Measurements from ENCODE around the gene PLRG1.
"Not testable (repeated sequence)": the region's sequence is repeated elsewhere in the genome, so short reads cannot be mapped to it uniquely, and the experiment has no call there.

PLRG1 gene

GRCh38 chr4:154549894-154550790, at the start of gene PLRG1:
TSS of gene PLRG1 (minus strand) at chr4:154550400. CDS start at chr4:154550308, 92 bp downstream.
- DNase-seq: peak; percentile 68

DNA sequence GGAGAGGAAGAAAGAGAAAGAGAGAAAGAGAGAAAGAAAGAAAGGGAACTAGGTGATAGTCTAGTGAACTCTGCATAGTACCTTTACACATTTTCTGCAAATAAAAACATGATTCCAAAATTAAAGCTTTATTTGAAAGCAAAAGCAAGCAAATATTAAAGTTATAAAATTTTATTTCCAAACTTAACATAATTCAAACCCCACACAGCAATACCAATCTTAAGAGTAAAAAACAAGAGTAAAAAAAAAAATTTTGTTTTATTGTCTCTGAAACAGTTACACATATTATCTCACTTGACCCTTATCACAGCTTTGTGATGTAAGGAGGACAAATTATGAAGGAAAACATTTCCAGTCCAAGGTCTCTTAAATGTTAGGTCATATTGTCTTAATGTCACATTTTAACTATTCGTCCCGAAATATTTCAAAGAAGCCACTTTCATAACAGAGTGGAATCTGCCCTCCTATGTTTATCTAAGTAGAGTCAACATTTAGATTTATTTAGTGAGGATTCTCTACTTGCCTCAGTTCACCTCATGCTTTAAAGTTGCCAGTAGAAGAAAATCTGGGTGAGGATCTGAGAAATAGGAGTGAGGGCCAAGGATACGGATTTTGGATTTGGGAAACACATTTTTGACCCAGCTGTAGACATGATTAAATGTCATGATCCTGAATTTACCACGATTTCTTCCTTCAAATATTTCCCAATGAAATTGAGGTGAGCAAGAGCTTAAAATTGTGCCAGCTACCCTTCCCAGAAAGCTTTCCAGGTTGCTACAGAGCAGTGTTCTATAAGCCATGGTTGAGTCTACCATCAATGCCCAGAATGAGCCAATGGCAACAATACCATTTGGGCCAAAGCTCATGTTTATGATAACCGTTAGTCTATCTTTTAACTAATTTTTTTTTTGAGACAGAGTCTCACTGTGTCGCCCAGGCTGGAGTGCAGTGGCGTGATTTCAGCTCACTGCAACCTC, 47.9 kb upstream of the PLRG1 start:
- no peak for DNase-seq

DNA sequence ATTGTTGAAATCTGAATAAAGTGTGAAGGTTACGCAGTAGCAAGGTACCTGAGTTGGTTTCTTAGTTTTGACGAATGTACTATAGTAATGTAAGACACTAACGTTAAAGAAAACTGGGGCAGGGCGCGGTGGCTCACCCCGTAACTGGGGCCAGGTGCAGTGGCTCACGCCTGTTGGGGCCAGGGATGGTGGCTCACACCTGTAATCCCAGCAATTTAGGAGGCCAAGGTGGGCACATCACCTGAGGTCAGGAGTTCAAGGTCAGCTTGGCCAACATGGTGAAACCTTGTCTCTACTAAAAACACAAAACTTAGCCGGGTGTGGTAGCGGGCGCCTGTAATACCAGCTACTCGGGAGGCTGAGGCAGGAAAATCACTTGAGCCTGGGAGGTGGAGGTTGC, 47.1 kb upstream of the PLRG1 start:
- DNase-seq: not testable (repeated sequence)

DNA sequence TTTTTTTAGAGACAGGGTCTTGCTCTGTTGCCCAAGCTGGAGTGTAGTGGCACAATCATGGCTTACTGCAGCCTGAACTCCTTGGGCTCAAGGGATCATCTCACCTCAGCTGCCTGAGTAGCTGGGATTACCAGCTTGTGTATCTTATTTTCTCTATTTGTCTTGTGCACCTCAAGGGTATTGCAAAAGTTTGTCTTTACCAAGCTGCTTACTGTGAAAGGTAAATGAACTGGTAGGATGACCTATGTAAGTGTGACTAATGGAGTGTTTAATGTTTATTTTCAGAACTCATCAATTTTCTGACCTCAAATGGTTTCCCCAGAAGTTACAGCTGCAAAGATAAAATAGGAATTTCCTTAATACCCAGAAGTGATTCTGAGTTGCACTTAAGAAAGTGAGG, 45.6 kb upstream of the PLRG1 start:
- DNase-seq: no peak

DNA sequence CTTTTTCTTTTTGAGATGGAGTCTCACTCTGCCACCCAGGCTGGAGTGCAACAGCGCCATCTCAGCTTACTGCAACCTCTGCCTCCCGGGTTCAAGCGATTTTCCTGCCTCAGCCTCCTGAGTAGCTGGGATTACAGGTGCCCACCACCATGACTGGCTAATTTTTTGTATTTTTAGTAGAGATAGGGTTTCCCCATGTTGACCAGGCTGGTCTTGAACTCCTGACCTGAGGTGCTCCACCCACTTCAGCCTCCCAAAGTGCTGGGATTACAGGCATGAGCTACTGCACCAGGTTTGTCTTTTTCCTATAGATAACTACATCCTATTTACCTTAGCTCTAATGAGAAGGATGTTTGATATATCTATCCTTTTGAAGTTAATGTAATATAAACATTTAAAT, 44.1 kb upstream of the PLRG1 start:
- not testable (repeated sequence) for DNase-seq

DNA sequence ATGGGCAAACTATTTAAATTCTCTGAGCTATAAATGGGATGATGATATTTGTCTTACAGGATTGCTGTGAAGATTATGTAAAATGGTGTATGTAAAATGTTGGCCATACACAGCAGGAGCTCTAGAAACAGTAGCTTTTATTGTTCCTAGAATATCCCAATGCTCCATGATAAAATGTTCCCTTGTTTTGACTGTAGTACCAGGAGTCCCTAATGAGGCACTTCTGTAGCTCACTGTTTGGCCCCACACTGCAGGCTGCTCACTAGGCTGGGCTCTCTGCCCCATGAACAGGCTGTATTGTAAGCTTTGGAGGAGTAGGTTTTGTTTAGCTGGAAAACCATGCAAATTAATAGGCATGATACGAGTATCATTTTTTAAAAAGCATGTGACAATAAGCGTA, 43.7 kb upstream of the PLRG1 start:
- DNase-seq: no peak

DNA sequence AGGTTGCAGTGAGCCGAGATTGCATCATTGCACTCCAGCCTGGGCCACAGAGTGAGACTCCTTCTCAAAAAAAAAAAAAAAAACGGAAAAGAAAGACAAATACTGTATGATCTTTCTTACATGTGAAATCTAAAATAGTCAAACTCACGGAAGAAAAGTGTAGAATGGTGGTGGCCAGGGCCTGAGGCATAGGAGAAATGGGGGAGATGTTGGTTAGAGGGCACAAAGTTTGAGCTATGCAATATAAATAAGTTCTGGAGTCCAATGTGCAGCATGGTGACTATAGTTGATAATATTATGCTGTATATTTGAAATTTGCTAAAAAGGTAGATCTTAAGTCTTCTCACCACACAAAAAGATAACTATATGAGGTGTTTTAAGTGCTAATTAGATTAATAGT, 41.7 kb upstream of the PLRG1 start:
- no peak for DNase-seq

DNA sequence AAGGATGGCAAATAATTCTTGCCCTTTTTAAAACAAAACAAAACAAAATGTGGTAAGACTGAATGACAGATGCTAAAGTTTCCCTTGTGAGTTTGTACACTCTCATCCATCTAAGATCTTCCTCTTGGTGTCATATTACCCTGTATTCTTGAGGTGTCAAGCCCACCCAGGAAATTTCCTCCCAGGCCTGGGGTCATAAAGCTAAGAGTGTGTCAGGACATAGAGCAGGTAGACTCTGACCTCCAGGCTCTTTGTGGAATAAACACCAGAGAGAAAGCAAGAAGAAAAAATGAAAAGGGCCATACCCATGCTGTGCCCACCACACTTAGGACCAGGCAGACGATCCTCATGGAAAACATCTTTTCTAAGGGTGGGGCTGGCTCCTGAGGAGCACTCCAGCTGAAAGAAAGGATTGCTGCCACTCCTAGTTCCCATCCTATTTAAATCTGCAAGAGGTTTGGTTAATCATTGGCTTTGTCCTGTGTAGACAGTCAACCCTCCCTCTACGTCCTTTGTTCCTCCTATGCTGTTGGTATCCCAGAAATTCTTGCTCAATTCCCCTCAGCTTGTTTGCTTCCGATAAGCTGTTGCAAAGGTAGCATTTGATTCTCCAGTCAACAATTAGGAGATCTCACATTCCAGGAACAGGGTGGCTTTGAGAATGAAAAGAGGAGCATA, 40.3 kb upstream of the PLRG1 start, which contains the start of gene FGA:
Gene FGA, minus strand, starts transcription at position 414 of the 678 bp plus-strand sequence. Its CDS starts 55 bp downstream, at position 359.
- no peak for DNase-seq

- DNase-seq: no peak
These were observed 39.3 kb upstream of the PLRG1 start for GRCh38 chr4:154589296-154590197.

- DNase-seq: no peak
These were observed 38.0 kb upstream of the PLRG1 start for GRCh38 chr4:154588198-154588597.

- no peak for DNase-seq
These were observed 36.3 kb upstream of the PLRG1 start for GRCh38 chr4:154586296-154587033.

- no peak for DNase-seq
These were observed 35.3 kb upstream of the PLRG1 start for GRCh38 chr4:154585369-154586018.

GRCh38 chr4:154584259-154584658, 34.1 kb upstream of the PLRG1 start:
- no peak for DNase-seq

DNA sequence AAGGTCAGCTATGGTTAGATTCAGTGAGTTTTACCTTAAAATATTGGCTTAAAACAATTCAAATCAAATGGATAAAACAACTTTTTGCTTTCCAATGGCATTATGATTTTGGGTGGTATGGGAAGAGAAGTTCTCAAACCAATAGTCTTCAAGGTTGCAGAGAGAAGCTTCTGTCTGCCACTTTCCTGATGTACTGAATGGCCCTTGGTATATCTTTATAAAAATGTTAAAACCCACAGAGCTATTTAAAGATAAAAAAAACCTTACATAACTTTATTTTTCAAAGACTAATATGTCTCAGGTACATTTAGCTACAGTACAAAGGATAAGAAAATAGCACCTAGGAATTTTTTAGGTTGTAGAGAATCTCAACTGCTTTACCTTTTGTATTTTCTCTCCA, 33.5 kb upstream of the PLRG1 start:
- DNase-seq: no peak

- no peak for DNase-seq
These were observed 33.0 kb upstream of the PLRG1 start for GRCh38 chr4:154583230-154583629.

GRCh38 chr4:154582723-154583122, 32.5 kb upstream of the PLRG1 start:
- no peak for DNase-seq

- DNase-seq: no peak
These were observed 29.7 kb upstream of the PLRG1 start for GRCh38 chr4:154579927-154580326.

DNA sequence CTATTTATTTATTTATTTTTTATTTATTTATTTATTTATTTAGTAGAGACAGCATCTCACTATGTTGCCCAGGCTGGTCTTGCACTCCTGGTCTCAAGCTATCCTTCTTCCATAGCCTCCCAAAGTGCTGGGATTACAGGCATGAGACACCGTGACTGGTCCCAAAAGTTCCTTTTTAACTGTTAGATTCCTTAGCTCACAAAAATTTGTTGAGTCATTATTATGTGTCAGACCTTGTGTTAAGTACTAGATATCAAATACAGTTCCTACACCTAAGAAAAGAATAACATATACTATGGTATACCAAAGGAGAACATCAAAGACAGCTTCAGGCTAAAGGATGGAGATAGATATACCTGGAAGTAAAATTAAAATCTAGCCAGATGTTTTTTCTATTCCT, 28.7 kb upstream of the PLRG1 start:
- DNase-seq: no peak

DNA sequence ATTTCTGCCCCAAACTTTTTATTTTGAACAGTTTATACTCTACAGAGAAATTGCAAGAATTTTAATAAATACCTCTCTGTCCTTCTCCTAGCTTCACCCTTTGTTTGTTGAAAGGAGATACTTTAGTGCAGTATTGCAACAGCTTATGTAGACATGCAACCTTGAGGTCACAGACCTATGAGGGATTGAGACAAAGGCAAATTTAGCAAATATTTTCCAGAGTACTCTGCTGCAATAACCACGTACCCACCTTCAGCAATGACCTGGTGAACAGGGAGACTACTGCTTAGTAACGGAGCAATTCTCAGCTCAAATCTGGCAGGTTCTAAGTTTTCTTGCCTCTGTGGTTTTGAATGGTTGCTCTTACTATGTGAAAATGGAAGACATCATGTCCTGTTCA, 27.1 kb upstream of the PLRG1 start:
- no peak for DNase-seq

DNA sequence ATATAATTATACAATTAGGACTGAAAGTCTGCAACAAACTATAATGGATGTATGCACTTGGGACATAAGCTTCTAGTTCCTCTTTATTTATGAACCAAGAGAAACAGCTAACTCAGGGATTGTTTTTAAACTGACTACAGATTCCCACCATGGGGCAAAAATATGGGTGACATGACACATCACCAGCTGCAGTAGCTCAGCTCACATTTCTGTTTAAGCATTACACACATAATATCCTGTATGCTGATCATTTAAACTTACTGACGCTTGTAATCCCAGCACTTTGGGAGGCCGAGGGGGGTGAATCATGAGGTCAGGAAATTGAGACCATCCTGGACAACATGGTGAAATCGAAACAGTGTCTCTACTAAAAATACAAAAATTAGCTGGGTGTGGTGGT, 24.1 kb upstream of the PLRG1 start:
- no peak for DNase-seq
